ENCODE data around the gene ENOPH1.
"Not testable (repeated sequence)": the region's sequence is repeated elsewhere in the genome, so short reads cannot be mapped to it uniquely, and the experiment has no call there.

ENOPH1 gene

DNA sequence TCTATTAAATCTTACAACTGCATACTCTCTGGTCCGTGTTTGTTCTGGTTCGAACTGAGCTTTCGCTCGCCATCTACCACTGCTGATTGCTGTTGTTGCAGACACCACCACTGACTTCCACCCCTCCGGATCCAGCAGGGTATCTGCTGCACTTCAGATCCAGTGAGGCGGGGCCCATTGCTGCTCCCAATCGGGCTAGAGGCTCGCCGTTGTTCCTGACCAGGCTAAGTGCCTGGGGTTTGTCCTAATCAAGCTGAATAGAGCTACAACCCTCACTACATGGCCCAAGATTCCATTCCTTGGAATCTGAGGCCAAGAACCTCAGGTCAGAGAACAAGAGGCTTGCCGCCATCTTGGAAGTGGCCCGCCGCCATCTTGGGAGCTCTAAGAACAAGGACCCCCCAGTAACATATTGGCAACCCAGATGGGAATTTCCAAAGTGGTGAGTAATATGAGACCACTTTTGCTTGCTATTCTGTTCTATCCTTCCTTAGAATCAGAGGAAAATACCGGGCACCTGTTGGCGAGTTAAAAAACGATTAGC, 43.3 kb downstream of the ENOPH1 start:
- no peak for DNase-seq

GRCh38 chr4:82475931-82476330, 45.5 kb downstream of the ENOPH1 start:
- DNase-seq, result not testable (repeated sequence)

GRCh38 chr4:82477469-82477868, 47.1 kb downstream of the ENOPH1 start:
- not testable (repeated sequence) for DNase-seq

DNA sequence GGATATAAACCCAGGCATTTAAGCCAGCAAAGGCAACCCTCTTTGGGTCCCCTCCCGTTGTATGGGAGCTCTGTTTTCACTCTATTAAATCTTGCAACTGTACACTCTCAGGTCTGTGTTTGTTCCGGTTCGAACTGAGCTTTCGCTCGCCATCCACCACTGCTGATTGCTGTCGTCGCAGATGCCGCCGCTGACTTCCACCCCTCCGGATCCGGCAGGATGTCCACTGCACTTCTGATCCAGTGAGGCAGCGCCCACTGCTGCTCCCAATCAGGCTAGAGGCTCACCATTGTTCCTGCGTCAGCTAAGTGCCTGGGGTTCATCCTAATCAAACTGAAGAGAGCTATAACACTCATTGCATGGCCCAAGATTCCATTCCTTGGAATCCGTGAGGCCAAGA, 49.2 kb downstream of the ENOPH1 start:
- DNase-seq, result no peak

- no peak for DNase-seq
These were observed 50.5 kb downstream of the ENOPH1 start for GRCh38 chr4:82480771-82481505.

- no peak for DNase-seq
These were observed 51.1 kb downstream of the ENOPH1 start for GRCh38 chr4:82481506-82481840.

GRCh38 chr4:82482387-82482786, 52.0 kb downstream of the ENOPH1 start:
- no peak for DNase-seq

DNA sequence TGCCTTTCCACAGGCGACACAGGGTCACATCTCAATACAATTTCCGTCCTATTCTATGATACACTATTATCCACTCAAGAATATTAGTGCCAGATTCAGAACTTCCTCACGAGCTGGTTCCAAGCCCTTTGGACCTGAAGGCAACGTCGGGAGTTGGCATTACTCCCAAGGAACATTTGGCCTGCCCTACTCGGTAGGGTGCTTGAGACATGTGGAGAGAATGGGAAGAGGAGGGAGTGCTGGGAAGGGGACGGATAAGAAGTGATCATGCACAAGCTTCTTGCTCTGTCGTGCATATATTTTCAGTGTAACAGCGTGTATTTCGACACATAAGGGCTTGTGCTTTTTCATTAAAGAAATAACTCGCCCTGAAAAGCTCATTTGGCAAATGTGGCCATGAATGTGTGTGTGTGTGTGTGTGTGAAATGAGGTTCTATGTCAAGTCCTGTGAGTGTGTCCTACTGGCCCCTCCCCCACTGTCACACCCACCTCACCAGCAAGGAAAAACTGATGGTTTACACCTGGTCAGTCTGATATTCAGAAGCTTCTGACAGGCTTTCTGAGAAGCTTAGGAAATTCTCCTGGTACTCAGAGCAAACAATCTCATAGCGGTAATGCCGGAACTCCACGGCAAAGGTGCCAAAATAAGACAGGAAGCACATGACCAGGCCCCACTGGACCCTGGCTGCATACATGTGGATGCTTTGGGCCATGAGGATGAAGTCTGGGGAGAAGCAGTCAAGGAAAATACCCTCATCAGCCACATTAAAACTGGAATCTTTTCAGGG, 54.8 kb downstream of the ENOPH1 start:
- DNase-seq, result no peak

GRCh38 chr4:82489076-82489475, 58.7 kb downstream of the ENOPH1 start:
- no peak for DNase-seq

- no peak for DNase-seq
These were observed 59.6 kb downstream of the ENOPH1 start for GRCh38 chr4:82489987-82490386.

- DNase-seq, result no peak
These were observed 61.0 kb downstream of the ENOPH1 start for GRCh38 chr4:82491251-82491960.

DNA sequence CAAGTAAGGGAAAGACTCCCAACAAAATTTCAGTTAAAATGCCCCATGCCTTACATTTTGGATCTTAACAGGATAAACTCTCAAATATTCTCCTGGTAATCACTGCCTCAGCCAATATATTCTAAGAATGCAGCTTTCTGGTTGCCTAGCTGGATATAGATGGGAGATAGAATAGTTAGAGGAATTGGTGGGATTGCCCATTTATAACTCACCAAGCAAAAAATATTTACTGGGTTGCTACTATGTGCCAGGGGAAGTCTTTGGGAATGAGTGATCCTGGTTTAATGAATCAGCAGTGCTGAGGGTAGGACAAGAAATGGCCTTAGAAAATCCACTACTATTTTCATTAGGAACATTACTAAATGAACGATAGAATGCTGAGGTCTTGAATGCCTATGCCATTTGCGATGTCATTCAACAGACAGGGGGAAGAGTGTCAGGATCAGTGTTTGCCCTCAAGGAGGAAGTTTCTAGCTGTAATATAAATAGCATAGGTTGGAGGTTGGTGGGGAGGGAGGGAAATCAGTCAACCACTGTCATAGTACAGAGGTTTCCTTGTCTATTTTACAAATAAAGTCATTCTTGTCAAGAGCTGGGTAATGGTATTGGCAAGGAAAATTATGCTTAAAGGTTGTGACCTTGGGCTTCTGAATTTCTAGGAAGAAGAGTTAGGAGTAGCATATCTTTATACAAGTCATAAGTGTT, 63.5 kb downstream of the ENOPH1 start:
- DNase-seq, result no peak

- DNase-seq, result no peak
These were observed 65.3 kb downstream of the ENOPH1 start for GRCh38 chr4:82495666-82496065.

DNA sequence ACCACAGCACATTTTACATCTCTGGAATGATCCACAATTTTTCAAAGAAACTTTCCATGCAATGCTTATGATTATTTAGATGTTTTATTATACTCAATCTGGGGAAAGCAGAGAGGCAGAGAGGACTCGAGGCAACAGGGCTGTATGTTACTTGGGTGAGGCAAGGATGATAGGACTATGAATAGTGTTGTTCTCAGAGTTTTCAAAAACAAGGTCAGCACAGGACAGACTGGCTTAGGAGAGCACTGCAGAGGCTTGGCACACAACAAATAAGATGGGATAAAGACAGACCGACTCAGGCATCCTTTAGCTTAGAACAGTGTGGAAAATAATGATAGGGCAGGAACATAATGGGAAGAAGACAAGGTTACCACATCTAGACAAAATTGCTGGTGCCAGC, 66.0 kb downstream of the ENOPH1 start:
- no peak for DNase-seq

DNA sequence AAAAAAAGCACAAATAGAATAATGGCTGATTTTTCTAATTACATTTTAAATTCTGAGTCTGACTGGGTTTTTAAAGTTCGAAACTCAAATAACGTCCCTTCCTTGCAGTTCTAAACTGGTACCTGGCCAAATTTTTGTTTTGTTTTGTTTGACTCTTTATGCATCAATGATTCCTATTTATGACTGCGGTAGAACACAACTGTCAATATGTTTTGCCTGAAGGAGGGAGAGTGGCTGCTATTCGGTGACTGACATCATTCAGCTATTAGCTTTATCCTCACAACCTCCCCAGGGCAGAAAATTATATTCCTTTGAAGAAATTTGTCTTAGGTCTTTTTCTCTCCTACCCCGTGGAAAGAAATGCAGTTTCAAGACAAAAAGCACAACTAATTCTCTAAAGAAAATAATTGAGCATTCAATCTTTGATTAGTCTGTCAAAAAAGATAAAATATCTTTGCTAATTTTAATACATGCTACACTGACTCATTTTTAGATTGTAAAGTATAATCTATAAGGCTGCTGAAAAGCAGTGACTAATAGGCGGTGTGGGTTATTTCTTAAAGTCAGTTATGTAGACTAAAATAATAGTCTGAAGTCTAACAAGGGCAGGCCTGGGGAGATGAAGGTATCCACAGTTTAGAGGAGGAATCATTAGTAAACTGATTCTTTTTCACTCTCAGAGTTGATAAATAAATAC, 69.5 kb downstream of the ENOPH1 start:
- no peak for DNase-seq

DNA sequence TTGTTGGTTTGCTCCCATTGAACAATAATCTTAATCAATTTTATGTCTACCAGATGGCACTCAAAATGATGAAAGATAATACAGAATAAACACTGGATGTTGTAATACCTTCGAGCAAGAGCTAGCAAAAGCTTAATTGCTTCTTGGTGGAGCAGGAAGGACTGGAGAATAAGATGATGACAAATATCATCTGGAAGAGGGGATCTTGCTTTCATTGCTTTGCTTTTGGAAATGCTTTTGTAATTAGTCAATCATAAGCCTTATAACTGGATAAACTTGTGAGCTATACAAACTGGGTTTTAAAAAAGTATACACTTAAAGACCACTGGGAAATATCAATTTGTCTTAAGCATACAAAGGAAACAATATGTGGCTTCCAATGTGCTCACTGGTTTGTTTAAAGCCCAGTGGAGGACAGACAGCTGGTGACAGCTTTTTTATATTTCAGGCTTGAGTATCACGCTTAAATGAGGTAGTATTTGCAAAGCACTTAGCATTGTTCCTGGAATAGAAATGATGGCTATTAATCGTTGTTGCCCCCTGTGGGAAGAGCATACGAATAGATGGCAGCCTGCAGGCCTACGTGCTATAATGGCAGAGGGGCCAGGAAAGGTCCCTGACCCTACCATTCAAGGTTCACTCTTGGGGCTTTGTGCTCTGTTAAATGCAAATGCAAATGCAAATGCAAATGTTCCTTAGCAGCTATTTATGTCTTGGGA, 70.2 kb downstream of the ENOPH1 start:
- DNase-seq, result no peak

GRCh38 chr4:82501154-82501442, 70.7 kb downstream of the ENOPH1 start:
- no peak for DNase-seq

DNA sequence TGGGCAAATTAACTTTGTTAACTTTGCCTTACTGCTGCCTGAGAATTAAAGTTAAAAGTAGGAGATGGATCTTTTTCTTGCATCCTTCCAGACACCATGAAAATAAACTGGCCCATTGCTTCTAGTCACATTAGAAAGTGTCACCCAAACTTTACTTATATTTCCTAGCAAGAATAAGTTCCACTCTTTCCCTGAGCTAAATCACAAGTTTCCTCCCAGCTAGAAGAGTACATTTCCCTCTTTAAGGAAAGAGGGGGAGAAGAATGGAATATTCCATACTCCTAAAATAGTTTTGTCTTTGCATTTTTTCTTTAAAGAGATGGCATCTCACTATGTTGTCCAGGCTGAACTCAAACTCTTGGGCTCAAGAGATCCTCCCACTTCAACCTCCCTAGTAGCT, 77.6 kb downstream of the ENOPH1 start:
- DNase-seq, result no peak

DNA sequence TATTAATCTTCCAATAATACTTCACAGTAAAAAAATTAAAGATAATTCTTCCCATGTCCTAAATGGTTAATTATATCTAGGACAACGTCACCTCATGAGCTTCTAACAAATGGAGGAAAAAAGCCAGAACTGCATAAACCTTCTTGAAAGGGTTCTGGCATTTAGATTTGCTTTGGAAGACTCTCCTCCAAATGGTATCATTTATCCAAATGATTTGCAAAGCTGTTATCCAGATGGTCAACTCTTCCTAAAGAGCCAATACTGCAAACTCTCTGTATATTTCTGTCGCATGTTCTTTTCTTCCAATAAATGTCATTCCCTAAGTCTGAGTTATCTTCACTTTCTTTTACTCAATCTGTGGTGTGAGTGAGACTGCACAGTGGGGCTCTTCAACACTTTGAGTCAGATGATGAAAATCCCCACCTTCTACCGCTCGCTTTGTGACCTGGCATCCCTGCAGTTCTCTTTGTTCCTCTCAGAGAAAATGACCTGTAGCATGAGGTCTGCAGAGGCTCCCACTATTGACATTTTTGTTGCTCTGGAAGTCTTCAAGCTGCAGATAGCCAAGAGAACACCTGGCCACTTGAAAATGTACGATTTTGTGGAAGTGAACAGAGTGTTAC, 78.5 kb downstream of the ENOPH1 start:
- DNase-seq, result no peak

DNA sequence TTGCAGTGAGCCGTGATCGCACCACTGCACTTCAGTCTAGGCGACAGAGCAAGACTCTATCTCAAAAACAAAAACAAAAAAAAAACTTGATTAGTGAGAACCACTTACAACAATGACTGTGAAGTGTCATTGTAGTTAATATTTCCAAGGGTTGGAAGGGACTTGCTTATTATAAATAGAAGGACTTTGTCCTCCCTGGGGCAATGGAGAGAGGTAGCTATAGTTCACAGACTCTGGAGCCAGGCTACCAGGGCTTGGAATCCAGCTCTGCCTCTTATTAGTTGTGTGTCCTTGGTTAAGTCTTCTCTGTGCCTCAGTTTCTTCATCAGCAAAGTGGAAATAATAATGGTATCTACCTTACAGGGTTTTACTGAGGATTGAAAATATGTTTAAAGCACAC, 79.8 kb downstream of the ENOPH1 start:
- no peak for DNase-seq
